T-helper 9 cell (primary cell): ENCODE results near the gene SORD.
A peak's percentile ranks its signal among the peaks of the same experiment; 100 is the strongest.
"Not testable (repeated sequence)": the region's sequence is repeated elsewhere in the genome, so short reads cannot be mapped to it uniquely, and the experiment has no call there.

ENCODE experiments used
- DNase-seq: peaks from one replicate; pipeline ENCODE4 v3.0.0-alpha.2; 2020
- total RNA-seq, 2 donors: gene quantifications; one replicate each; lab custom pipeline; 2026; lab: John Stamatoyannopoulos, UW

Gene SORD
- total RNA-seq = 1.7 to 4.0 reads per million in 2 donors

DNA sequence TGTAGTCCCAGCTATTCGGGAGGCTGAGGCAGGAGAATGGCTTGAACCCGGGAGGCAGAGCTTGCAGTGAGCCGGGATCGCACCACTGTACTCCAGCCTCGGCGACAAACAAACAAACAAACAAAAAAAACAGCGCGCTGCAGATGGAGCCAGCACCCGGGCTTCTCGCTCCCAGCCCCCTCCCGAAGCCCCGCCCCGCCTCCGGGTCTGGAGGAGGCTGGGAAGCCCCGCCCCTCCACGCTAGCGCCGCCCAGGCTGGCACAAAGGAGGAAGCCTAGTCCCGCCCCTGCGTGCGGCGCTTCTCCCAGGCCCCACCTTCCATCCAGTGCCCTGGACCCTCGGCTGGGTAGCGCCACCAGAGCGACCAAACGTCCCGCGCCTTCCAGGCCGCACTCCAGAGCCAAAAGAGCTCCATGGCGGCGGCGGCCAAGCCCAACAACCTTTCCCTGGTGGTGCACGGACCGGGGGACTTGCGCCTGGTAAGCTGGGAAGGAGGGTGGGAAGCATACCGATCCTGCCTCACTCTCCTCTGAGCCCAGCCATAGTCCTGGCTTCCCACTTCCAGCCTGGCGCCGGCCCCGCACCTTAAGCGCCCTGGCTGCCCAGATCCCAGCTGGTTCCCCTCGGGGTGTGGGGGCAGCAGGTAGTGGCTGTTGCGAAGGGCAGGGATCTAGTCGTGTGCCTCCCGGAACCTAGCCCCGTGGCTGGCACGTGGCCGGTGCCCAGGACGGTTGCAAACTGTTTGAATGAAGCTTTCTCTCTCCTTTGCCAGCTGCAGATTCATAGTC, at the start of gene SORD:
Gene SORD, plus strand, starts transcription at position 325 of the 788 bp plus-strand sequence. Its CDS starts 89 bp downstream, at position 414.
- peak; percentile 87 for DNase-seq

DNA sequence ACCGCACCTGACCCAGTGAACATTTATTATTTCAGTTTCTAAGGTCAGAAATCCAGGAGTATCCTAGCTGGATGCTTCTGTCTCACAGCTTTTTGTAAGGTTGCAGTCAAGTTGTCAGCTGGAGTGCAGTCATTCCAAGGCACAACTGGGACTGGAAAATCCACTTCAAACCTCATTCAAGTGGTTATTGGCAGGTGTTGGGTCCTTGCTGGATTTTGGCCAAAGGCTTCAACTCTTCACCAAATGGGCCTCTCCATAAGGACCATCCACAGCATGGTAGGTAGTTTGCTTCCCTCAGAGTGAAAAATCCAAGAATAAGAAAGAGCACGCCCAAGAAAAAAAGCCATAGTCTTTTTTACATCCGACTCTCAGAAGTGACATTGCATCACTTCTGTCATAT, 46.8 kb upstream of the SORD start:
- not testable (repeated sequence) for DNase-seq

DNA sequence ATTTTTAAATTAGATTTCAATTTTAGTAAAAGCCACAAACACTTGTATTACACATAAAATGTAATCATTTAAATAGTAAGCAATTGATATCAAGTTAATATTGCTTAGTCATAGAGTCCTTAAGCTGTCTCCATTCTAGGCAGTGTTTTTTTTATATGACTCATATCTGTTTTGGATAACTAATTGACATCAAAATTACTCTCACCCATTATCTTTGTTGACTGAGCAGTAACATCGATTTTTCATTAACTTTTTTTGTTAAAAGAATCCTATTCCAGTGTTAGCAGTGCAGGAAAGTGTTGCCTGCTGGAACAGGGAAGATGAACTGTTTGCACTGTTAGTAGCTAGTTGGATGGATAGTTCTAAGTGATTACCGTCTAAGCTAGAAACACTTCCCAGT, 45.2 kb upstream of the SORD start:
- not testable (repeated sequence) for DNase-seq

DNA sequence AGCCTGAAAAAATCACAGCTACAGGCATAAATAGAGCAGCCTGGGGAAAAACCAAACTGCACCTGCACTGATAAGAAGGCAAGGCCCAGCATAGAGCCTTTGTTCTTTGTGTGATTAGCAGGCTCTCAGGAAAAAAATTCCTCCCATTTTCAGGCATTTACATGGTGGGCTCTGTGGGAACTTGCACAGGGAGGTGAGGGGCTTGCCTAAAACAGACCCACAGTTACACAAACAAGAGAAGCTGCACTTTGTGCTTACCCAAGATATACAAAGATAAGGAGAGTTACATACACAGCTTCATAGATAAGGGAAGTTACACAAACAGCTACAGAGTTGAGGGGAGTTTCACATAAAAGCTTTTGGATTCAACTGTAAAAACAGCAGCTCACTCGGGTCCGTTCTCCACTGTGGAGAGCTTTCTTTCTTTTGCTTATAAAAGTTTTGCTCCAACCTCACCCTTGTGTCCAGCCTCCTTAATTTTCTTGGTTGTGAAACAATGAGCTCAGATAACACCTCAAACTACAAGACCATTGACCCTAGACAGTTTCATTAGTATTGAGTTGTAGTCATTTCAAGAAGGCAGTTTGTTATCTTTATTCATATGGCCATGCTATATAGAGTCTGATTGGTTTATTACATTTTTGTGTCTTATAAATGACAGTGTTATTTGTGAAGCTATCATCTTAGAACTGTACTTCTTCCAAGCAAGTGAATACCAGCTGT, 43.2 kb upstream of the SORD start:
- not testable (repeated sequence) for DNase-seq

DNA sequence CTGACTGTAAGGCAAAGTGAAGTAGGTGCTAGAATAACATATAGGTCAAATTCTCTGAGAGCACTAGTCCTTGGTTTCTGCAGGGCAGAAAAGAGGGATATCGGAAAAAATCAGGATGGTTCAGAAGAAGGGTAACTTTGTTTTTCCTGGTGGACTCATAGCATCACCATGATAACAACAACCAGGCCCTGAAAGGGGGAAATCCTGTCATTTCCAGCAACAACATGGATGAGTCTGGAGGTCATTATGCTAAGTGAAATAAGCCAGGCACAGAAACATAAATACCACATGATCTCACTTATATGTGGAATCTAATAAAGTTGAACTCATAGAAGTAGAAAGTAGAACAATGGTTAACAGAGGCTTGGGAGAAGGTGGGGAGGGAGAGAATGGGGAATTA, 38.9 kb upstream of the SORD start:
- not testable (repeated sequence) for DNase-seq

DNA sequence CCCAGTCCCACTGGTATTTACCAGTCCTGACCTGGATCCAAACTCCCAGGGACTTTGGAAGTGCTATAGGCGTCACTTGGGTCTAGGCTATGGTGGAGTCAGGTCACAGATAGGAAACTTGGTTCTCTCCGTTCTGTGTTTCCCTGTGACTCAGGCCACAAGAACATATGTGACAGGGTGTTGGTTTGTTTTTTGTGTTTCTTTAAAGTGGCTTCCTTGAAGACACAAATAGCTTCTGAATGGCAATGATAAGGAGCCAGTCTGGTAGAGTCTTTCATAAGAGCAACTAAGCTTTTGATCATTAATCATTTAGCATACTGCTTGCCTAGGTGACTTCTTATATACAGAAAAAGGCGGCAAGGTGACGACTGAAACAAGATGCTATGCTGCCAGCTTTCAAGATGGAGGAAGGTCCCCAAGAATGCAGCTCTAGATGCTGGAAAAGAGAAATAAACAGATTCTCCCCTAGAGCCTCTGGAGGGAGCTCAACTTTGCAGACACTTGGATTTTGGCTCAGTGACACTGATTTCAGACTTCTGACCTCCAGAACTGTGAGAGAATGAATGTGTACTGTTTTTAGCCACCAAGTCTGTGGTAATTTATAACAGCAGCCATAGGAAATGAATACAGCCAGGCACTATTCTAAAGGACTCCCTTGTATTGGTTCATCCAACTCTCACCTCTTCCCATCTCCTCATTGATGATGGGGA, 36.5 kb upstream of the SORD start:
- not testable (repeated sequence) for DNase-seq

DNA sequence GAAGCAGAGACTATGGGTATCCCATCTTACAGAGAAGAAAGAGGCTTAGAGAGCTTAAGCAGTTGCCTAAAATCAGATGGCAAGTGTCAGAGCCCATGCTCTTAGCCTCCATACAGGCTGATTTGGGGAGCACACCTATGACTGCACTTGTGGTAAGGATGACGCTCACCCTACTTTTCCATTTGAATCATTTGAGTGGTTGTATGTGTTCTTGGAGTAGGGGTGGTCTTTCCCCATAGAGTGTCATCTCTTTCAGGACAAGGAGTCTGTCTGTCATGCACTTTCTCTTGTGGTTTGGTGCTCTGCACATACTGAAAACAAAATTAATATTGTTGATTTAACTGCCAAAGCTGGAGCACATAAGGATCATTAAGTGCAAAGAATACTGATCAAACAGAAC, 35.3 kb upstream of the SORD start:
- not testable (repeated sequence) for DNase-seq

DNA sequence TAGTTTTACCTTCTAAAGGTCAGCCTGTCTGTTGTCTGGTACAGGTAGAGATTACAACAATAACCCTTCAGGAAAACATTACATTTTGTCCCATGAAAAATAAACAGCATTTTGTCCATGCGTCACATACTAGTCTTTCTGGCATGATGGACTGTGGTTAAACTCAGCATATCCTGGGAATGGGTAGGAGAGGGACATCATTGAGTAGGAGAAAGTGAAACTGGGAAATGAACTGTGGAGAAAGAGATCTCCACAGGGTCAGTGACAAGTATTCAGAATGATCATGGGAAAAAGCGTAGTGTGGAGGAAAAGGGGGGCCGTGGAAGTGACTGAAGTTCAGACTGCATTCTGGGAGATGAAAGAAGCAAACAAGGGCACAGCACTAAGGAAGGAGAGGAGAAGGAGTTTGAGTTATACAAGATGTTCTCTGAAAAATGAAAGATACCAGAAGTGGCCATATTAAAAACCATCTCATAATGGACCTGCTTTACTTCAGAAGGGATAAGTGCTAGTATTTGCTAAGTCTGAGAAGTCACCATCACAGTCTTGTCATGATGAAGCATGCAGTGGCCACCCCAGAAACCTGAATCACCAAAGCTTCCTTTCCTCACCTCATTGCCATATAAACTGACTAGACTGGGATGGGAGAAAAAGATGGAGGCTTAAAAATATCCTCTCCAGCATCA, 34.7 kb upstream of the SORD start:
- DNase-seq = not testable (repeated sequence)

DNA sequence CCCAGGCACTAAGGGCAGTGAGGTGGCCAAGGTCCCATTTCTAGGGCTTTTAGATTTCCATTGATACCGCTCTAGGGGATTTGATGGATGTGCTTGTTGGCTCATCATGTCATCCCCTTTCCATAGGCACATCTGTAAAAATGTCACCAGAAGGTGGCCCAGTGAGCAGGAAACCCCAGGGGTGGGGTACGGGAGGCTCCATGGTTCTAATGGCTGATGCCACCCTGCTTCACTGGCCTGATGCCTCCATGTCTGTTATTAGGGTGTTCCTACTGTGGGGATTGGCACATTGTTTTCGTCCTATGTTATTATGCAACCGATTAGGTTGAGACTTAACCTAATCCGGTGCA, 34.1 kb upstream of the SORD start:
- DNase-seq = not testable (repeated sequence)

DNA sequence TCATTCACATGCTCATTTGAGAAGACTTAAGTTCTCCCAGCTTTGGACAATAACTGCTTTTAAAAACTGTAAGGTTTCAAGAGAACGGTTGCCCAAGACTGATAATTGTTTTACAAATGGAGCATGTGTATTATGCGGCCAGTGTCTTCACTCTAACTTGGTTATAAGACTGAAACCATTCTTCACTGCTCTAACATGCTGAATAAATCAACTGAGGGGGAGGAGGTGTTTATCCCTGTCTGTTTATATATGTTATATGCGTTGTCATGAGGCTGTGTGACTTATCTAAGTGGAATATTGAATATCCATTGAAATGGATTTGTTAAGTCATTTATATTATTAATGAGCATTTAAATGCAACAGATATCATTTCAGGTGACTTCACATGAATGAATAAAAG, 25.4 kb upstream of the SORD start:
- DNase-seq = not testable (repeated sequence)

DNA sequence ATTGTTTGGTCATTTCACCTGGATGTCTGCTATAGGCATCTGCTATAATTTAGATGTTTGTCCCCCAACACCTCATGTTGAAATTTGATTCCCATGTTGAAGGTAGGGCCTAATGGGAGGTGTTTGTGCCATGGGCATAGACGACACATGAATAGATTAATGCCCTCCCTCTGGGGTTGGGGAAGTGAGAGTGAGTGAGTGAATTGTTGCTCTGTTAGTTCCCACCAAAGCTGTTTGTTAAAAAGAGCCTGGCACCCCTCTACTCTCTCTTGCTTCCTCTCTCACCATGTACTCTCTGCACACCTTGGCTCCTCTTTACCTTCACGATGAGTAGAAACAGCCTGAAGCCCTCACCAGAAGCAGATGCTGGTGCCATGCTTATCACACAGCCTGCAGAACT, 23.9 kb upstream of the SORD start:
- DNase-seq = no peak

DNA sequence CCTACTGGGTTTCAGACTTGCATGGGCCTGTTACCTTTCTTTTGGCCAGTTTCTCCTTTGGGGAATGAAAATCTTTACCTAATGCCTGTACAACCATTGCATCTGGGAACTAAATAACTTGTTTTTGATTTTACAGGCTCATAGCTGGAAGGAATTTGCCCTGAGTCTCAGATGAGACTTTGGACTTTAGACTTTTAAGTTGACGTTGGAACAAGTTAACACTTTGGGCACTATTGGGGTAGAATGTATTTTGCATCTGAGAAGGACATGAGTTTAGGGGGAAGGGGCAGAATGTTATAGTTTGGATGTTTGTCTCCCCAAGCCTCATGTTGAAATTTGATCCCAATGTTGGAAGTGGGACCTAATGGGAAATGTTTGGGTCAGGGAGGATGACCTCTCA, 21.8 kb upstream of the SORD start:
- not testable (repeated sequence) for DNase-seq

DNA sequence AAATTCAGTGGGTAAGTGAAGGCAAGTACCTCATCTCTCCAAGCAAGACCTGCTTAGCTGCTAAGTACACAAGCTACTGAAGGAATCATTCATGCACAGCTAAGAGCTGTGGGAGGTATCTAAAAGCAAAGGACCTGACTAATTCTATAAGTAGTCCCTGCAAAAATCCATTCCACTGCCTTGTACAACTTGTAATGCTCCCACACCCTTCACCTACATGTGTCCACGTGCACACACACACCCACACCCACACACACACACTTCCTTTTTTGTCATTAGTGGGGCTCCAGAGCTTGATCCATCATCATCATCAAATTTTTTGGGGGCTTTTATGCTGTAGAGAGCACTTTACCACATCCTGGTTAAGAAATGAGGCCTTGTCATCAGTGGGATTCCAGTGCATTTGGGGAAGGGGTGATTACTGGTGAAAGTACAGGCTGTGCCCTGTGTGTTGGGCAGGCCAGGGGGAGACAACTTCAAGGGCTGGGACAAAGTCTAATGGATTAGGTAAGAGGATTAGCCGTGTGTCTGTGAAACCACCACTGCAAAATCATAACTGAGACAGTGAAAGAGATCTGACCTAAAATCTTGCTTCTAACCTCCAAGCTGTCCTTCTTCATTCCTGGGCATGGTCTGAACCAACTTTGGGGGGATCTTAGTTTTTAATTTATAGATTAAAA, 19.1 kb upstream of the SORD start:
- DNase-seq = not testable (repeated sequence)

DNA sequence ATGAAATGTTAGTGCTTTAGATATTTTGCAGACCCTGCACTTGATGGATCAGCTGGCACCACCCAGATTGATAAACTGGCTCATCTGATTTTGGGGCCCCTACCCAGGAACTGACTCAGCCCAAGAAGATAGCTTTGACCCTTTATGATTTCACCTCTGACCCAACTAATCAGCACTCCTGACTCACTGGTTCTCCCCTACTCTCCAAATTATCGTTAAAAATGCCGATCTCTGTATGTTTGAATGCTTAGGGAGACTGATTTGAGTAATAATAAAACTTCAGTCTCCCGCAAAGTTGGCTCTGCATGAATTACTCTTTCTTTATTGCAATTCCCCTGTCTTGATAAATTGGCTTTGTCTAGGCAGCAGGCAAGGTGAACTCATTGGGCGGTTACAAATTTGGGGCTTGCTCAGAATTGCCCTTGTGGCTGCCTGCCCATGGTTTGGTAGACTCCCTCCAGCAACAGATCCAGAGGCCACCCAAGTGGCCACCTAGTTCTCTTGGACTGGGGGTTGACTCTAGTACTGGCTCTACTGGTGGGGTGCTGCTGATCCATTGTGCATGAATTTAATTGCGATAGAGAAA, 18.3 kb upstream of the SORD start:
- DNase-seq = not testable (repeated sequence)

DNA sequence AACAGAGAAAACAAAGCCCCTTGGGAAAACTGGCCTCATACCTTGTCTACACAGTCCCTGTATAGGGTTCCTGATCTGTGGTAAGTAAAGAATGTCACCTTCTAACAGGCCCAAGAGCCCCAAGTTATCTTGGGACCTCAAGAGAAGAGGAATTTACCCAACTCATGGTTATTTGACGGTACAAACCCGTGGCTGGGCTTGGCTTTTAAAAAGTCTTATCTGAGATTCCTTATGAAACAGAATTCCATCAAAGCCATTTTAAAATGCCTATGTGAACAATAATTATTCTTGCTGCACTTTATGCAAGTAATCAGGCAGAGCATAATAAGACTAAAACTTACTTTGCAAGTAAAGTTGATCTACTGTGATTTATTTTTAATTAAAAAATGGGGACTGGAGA, 13.9 kb upstream of the SORD start:
- no peak for DNase-seq

DNA sequence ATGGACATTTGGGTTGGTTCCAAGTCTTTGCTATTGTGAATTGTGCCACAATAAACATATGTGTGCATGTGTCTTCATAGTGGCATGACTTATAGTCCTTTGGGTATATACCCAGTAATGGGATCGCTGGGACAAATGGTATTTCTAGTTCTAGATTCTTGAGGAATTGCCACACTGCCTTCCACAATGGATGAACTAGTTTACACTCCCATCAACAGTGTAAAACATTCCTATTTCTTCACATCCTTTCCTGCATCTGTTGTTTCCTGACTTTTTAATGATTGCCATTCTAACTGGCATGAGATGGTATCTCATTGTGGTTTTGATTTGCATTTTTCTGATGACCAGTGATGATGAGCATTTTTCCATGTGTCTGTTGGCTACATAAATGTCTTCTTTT, 7.9 kb upstream of the SORD start:
- DNase-seq = not testable (repeated sequence)

DNA sequence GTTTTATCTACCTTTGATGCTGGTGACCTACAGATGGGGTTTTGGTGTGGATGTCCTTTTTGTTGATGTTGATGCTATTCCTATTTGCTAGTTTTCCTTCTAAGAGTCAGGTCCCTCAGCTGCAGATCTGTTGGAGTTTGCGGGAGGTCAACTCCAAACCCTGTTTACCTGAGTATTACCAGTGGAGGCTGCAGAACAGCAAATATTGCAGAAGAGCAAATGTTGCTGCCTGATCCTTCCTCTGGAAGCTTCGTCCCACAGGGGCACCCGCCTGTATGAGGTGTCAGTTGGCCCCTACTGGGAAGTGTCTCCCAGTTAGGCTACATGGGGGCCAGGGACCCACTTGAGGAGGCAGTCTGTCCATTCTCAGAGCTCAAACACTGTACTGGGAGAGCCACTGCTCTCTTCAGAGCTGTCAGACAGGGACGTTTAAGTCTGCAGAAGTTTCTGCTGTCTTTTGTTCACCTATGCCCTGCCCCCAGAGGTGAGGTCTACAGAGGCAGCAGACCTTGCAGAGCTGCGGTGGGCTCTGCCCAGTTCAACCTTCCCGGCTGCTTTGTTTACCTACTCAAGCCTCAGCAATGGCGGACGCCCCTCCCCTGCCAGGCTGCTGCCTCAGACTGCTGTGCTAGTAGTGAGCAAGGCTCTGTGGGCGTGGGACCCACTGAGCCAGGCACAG, 2.6 kb upstream of the SORD start:
- DNase-seq = not testable (repeated sequence)

DNA sequence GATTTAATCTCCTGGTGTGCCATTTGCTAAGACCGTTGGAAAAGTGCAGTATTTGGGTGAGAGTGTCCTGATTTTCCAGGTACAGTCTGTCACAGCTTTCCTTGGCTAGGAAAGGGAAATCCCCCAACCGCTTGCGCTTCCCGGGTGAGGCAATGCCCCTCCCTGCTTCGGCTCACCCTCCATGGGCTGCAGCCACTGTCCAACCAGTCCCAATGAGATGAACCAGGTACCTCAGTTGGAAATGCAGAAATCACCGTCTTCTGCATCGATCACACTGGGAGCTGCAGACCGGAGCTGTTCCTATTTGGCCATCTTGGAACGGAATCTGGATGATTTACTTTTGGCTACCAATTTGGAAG, 2.1 kb upstream of the SORD start:
- not testable (repeated sequence) for DNase-seq

DNA sequence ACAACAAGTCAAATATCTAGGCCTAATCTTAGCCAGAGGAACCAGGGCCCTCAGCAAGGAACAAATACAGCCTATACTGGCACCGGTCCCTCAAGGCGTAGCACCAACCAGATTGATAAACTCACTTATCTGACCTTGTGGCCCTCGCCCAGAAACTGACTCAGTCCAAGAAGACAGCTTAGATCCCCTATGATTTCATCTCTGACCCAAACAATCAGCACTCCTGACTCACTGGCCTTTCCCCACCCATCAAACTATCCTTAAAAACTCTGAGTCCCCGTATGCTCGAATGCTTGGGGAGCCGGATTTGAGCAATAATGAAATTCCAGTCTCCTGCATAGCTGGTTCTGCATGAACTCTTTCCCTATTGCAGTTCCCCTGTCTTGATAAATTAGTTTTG, 1.6 kb upstream of the SORD start:
- no peak for DNase-seq

DNA sequence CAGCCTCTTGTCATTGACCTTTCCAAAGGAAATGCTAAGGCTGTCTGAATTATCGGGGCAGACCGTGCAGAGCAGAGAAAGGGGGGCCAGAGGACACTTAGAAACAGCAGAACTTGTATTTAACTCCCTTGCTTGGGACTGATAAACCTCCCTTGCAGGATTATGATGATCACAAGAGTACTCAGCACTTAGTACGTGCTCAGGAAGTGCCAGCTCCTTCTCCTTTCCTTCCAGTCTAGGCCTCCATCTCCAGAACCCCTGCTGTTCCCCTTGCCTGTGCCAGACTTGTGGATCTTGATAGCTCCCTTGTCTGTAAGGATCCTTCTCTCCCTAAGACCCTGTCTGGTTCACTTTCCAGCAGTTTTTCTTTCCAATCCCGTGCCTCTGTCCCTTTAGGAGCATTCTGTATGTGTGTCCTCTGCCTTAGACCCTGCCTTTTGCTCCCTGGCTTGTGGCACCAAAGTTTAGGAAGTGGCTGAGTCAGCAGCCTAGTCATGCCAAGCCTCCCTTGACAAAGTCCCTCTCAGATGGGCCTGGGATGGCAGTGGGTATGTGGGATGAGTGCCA, 747 bp downstream of the SORD start:
- DNase-seq = no peak

DNA sequence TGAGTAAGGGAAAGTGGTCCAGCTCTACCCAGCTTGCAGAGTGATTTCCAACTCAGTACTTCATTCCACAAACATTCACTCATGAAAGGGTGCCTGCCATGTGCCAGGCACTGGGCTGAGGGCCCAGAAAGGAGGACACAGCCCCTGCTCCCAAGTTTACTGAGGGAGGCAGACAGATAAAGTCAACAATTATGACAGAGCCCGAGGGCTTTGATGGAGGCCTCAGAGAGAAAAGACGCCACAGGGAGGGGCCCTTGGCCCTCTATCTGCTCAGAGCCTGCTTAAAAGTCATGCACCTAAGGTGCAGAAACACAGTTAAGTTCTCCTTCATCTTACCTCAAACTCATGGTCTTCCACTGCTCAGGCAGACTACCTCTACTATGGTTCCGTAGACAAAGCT, 1.7 kb downstream of the SORD start:
- not testable (repeated sequence) for DNase-seq
